ENCODE measurements around the gene KIF18B. TPM values are rescaled to one million over a fixed set of nuclear protein-coding genes. Genes with fewer than 3 reads are reported as not detected.
A peak's percentile ranks its signal among the peaks of the same experiment; 100 is the strongest.
"Not testable (repeated sequence)": the region's sequence is repeated elsewhere in the genome, so short reads cannot be mapped to it uniquely, and the experiment has no call there.

The KIF18B gene
- total RNA-seq, 1 donor = 0.72 TPM

GRCh38 chr17:44948315-44948795 lies 782 bp upstream of the KIF18B start:
- no peak for TF ChIP-seq CTCF (IDR thresholded peaks at IDR 0.05; ENCODE audit: extremely low read depth, low read depth, low read length)
- H3K4me3 ChIP-seq (ENCODE audit: insufficient read depth, low read length) = peak overlapping the region; percentile 98
- no peak for DNase-seq (ENCODE audit: insufficient read length, low spot score, missing footprints)
- H3K27me3 ChIP-seq (ENCODE audit: insufficient read depth, low read length) = no peaks in the 10 kb centered on the region
- peak overlapping the region; percentile 53 for H3K27ac ChIP-seq (ENCODE audit: low read depth, low read length)
- no peaks in the 10 kb centered on the region for H4K20me1 ChIP-seq (ENCODE audit: insufficient read depth, low read length)
- H3K4me1 ChIP-seq (ENCODE audit: insufficient read depth, low read length) = peaks cover 9% of the 10 kb centered on the region
- peak overlapping the region; percentile 92 for H2AFZ ChIP-seq (ENCODE audit: low read length)
- H3K36me3 ChIP-seq (ENCODE audit: insufficient read depth, low read length) = no peaks in the 10 kb centered on the region
- peak overlapping the region; percentile 88 for H3K4me2 ChIP-seq (ENCODE audit: insufficient read depth, low read length)
- H3K79me2 ChIP-seq (ENCODE audit: insufficient read depth, low read length) = peaks cover 44% of the 10 kb centered on the region
- no peaks in the 10 kb centered on the region for H3K9me3 ChIP-seq (ENCODE audit: low read depth, low read length)

- Histone ChIP-seq H3K79me2 (ENCODE audit: insufficient read depth, low read length) (peaks cover 70% of the 10 kb centered on the region), H3K4me2 (ENCODE audit: insufficient read depth, low read length) (peak overlapping the region; percentile 88), H3K4me1 (ENCODE audit: insufficient read depth, low read length) (peaks cover 20% of the 10 kb centered on the region)
- H2AFZ ChIP-seq (ENCODE audit: low read length); H4K20me1 ChIP-seq (ENCODE audit: insufficient read depth, low read length); H3K27me3 ChIP-seq (ENCODE audit: insufficient read depth, low read length); H3K27ac ChIP-seq (ENCODE audit: low read depth, low read length); H3K4me3 ChIP-seq (ENCODE audit: insufficient read depth, low read length); DNase-seq (ENCODE audit: insufficient read length, low spot score, missing footprints); H3K36me3 ChIP-seq (ENCODE audit: insufficient read depth, low read length); H3K9me3 ChIP-seq (ENCODE audit: low read depth, low read length): not testable (repeated sequence)
Observed at GRCh38 chr17:44945652-44946051, 1.9 kb downstream of the KIF18B start.

- Histone ChIP-seq H2AFZ (ENCODE audit: low read length) (peak overlapping the region; percentile 98), H3K4me1 (ENCODE audit: insufficient read depth, low read length) (peaks cover 27% of the 10 kb centered on the region), H3K36me3 (ENCODE audit: insufficient read depth, low read length) (peaks cover 6% of the 10 kb centered on the region), H3K79me2 (ENCODE audit: insufficient read depth, low read length) (peaks cover 97% of the 10 kb centered on the region), H3K4me2 (ENCODE audit: insufficient read depth, low read length) (peak overlapping the region; percentile 90), H3K9me3 (ENCODE audit: low read depth, low read length) (no peaks in the 10 kb centered on the region), H4K20me1 (ENCODE audit: insufficient read depth, low read length) (no peaks in the 10 kb centered on the region), H3K27me3 (ENCODE audit: insufficient read depth, low read length) (no peaks in the 10 kb centered on the region), H3K27ac (ENCODE audit: low read depth, low read length) (peak overlapping the region; percentile 66), H3K4me3 (ENCODE audit: insufficient read depth, low read length) (peak overlapping the region; percentile 68)
- DNase-seq (ENCODE audit: insufficient read length, low spot score, missing footprints) = peak; percentile 36
- no peak for TF ChIP-seq CTCF (IDR thresholded peaks at IDR 0.05; ENCODE audit: extremely low read depth, low read depth, low read length)
Observed at GRCh38 chr17:44942456-44942855, 5.1 kb downstream of the KIF18B start.

GRCh38 chr17:44941712-44942331 lies 5.8 kb downstream of the KIF18B start:
- Histone ChIP-seq H2AFZ (ENCODE audit: low read length) (peak overlapping the region; percentile 98), H3K27ac (ENCODE audit: low read depth, low read length) (peak overlapping the region; percentile 66), H3K4me3 (ENCODE audit: insufficient read depth, low read length) (peak overlapping the region; percentile 68), H3K79me2 (ENCODE audit: insufficient read depth, low read length) (peaks cover 97% of the 10 kb centered on the region), H3K36me3 (ENCODE audit: insufficient read depth, low read length) (peaks cover 6% of the 10 kb centered on the region), H3K4me1 (ENCODE audit: insufficient read depth, low read length) (peaks cover 24% of the 10 kb centered on the region), H4K20me1 (ENCODE audit: insufficient read depth, low read length) (no peaks in the 10 kb centered on the region), H3K4me2 (ENCODE audit: insufficient read depth, low read length) (peak overlapping the region; percentile 90), H3K9me3 (ENCODE audit: low read depth, low read length) (no peaks in the 10 kb centered on the region), H3K27me3 (ENCODE audit: insufficient read depth, low read length) (no peaks in the 10 kb centered on the region)
- peak; percentile 13 for TF ChIP-seq CTCF (IDR thresholded peaks at IDR 0.05; ENCODE audit: extremely low read depth, low read depth, low read length)
- DNase-seq (ENCODE audit: insufficient read length, low spot score, missing footprints) = peak; percentile 88

Data from osteoblast (primary cell).